ENCODE results near the gene ADRA1B. TPM values are rescaled to one million over a fixed set of nuclear protein-coding genes. Genes with fewer than 3 reads are reported as not detected.

The ADRA1B gene
- total RNA-seq, 1 experiment from 2014 or later = 25.0 TPM

DNA sequence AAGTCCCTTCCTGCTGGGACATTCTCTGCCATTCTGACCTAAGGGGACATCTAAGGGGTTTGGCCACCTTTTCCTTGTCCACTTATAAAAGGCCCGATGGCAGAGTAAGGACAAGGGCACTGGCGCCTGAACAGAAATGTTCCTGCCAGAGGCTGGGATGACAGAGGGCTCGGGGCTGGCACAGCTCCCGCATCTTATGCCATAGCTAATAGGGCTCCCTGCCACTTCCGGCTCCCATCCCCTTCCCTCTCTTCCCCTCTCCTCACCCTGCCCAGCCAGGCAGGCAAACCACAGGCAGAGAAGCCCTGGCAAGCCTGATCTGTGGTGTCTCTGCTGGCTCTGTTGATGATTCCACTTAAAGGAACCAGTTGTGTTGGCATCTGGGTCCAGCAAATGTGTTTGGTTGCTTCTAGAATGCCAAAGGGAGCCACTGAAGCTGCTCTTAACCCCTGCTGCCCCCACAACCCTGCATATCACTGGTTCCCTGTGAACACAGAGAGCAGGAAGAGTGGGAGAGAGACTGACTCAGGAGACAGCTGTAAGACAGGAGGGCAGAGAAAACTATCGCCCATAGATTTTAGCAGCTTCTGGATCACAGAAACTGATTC, 18.4 kb upstream of the ADRA1B start:
- in situ Hi-C loops (cut with HindIII; ENCODE audit: low pct_unique_long_range_greater_than_20kb, low sequenced_read_pairs) = no loop called here
- DNase-seq (ENCODE audit: low read depth) = no peak

DNA sequence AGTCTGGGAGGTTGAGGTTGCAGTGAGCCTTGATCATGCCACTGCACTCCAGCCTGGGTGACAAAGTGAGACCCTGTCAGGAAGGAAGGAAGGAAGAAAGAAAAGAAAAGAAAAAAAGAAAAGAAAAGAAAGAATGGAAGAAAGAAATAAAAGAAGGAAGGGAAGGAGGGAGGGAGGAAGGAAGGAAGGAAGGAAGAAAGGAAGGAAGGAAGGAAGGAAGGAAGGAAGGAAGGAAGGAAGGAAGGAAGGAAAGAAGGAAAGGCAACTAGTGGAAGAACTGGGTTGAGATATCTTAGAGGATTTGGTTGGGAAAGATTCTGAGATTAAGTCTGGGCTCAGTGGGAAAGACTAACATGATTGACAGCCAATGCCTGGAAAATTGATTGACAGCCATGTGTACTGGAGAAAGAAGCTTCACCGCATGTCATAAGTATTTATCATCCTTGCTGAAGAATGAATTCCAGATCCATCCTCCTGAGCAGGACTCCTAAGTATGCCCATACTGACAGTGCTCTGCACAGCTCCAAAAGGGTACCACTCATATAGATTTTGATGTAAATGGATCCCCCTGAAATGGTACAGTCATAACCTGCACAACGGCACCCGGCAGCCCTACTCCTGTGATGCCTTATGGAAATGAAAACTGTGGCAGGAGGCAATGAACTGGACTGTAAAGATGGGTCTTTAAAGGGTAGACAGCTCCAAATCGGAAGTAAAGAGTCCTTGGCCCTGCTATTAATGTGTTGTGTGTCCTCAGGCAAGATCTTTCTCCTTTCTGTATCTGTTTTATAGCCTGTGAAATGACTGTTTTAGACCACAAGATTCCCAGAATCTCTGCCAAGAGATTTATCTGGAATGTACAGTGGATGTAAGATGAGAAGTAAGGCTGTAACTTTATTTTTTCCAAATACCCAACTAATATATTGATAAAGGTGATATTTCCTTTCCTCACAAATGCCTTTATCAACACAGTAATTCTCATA, 16.9 kb upstream of the ADRA1B start:
- no peak for DNase-seq (ENCODE audit: low read depth)
- in situ Hi-C loops (cut with HindIII; ENCODE audit: low pct_unique_long_range_greater_than_20kb, low sequenced_read_pairs) = loop anchor here (10.0 to 25.0 kb wide), 2 partner anchors 315 to 462 kb away; no protein-coding TSS in a partner anchor

DNA sequence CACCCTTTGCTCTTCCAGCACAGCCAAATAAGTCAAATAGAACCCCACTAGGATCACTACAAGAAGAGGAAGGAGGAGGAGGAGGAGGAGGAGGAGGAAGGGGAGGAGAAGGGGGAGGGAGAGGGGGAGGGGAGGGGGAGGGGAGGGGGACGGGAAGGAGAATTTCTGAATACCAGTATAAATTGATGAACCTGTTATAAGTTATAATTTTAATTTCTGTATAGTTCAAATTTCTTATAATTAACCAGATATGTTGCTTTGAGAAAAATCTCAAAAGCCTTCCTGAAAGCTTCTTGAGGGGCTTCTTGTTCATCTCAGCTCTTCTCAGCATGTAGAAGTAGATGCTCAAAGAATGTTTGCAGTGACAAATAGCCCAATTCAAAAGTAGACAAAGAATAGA, 15.0 kb upstream of the ADRA1B start:
- in situ Hi-C loops (cut with HindIII; ENCODE audit: low pct_unique_long_range_greater_than_20kb, low sequenced_read_pairs) = loop anchor here (10.0 to 25.0 kb wide), 2 partner anchors 317 to 464 kb away; no protein-coding TSS in a partner anchor
- DNase-seq (ENCODE audit: low read depth) = no peak

DNA sequence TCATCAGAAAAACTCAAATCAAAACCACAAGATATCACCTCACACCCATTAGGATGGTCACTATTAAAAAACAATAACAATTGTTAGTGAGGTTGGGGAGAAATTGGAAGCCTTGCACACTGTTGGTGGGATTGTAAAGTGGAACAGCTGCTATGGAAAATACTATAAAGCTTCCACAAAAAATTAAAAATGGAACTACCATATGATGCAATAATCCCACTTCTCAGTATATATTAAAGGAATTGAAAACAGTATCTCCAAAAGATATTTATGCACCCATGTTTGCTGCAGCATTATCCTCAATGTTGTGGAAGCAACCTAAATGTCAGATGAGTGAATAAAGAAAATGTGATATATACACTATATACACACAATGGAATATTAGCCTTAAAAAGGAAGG, 14.5 kb upstream of the ADRA1B start:
- DNase-seq (ENCODE audit: low read depth) = no peak
- in situ Hi-C loops (cut with HindIII; ENCODE audit: low pct_unique_long_range_greater_than_20kb, low sequenced_read_pairs) = loop anchor here (10.0 to 25.0 kb wide), 2 partner anchors 317 to 464 kb away; no protein-coding TSS in a partner anchor

DNA sequence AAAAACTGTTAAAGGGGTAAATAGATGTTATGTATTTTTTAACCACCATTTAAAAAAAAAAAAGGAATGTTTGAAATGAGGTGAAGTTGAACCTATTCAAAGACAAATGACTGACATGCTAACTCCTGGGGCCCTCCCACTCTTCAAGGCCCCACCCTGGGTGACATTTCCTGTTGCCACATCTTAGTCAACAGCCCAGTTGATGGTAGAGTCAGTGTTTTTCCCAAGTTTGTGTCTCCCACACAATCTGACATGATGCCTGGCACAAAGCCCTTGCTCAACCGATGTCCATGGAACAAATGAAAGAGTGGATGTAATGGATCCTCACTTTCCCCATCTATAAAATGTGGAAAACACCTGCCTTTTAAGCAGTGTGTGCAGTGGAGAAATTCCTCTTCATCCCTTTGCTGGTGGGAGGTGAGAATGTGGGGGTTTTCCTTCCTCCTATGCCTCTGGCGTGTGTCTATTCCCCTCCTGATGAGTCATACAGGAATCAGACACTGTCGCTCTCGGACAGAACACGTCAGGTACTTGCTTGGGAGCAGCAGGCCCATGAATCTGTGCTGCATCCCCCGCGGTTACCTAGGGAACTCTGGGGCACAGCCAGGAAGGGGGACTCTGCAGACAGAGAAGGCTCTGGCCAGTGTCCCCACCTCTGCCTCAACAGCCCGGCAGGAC, 13.7 kb upstream of the ADRA1B start:
- in situ Hi-C loops (cut with HindIII; ENCODE audit: low pct_unique_long_range_greater_than_20kb, low sequenced_read_pairs) = loop anchor here (10.0 to 25.0 kb wide), 2 partner anchors 318 to 465 kb away; no protein-coding TSS in a partner anchor
- DNase-seq (ENCODE audit: low read depth) = peak; percentile 93

DNA sequence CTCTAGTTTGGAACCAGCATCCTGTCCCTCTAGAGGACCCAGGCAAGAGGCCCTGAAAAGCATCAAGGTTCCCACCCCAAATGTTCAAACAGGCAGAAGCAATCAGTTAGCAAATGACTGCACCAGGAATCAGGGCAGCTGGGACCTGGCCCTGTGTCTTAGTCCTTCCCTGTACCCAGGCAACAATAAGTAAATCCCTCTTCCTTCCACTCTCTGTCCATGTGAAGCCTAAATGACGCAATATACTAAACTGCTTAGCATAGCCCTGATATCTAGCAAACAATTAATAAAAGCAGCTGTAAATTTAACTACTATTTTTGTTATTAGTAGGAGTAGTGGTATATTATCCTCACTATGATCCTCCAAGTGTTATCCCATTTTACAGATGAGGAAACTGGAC, 13.2 kb upstream of the ADRA1B start:
- in situ Hi-C loops (cut with HindIII; ENCODE audit: low pct_unique_long_range_greater_than_20kb, low sequenced_read_pairs) = loop anchor here (10.0 to 25.0 kb wide), 2 partner anchors 318 to 466 kb away; no protein-coding TSS in a partner anchor
- no peak for DNase-seq (ENCODE audit: low read depth)

DNA sequence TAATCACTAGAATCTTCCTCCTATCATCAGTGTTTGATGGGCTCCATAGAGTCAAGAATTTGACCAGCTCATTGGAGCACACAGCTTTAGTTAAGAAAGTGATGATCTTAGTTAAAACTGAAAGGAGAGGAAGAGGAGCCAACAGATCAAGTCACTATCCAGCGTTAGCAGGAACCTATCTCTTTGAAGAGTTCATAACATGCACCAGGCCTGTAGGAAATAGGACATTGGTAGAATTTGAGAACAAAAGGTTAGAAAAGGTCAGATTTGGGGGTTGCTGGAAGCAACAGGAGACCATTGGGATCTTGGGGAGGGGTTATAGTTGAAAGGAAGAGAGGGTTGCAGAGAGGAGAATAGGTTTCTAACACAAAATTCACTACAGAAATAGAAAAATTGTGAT, 11.4 kb upstream of the ADRA1B start:
- DNase-seq (ENCODE audit: low read depth) = no peak
- in situ Hi-C loops (cut with HindIII; ENCODE audit: low pct_unique_long_range_greater_than_20kb, low sequenced_read_pairs) = loop anchor here (10.0 to 25.0 kb wide), 2 partner anchors 320 to 468 kb away; no protein-coding TSS in a partner anchor

DNA sequence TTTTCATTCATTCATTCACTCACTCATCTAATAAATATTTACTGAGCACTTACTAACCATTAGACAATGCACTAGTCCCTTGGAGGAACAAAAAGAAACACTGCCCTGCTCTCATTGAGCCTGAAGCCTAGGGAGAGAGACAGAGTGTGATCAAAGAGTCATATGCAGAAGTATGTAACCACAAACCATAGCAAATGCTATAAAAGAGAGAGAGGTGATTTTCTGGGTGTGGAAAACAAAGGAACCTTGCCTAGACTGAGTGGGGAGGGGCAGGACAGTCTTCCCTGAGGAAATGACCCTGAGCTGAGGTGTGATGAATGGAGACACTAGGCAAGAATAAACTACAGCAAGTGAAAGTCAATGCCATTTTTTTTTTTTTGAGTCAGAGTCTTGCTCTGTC, 10.8 kb upstream of the ADRA1B start:
- in situ Hi-C loops (cut with HindIII; ENCODE audit: low pct_unique_long_range_greater_than_20kb, low sequenced_read_pairs) = loop anchor here (10.0 to 25.0 kb wide), 2 partner anchors 321 to 468 kb away; no protein-coding TSS in a partner anchor
- DNase-seq (ENCODE audit: low read depth) = peak; percentile 100

DNA sequence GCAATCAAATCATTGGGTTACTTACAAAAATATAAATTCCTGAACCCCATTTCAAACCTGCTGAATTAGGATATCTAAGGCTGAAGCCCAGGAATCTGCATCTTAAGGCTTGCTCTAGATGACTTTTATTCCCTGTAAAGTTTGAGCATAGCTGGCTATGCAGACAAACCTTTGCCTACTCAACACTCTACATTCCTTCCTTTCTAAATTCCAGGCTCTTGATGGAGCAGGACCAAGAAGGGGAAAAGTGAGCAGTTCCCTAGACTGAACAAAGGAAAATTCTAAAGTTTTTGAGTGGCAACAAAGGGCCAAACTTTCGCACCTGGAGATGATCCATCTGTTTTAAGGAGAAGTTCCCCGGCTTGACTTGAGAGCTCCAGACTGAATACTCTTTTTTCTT, 9.8 kb upstream of the ADRA1B start:
- no peak for DNase-seq (ENCODE audit: low read depth)
- in situ Hi-C loops (cut with HindIII; ENCODE audit: low pct_unique_long_range_greater_than_20kb, low sequenced_read_pairs) = loop anchor here (10.0 to 25.0 kb wide), 2 partner anchors 322 to 469 kb away; no protein-coding TSS in a partner anchor

DNA sequence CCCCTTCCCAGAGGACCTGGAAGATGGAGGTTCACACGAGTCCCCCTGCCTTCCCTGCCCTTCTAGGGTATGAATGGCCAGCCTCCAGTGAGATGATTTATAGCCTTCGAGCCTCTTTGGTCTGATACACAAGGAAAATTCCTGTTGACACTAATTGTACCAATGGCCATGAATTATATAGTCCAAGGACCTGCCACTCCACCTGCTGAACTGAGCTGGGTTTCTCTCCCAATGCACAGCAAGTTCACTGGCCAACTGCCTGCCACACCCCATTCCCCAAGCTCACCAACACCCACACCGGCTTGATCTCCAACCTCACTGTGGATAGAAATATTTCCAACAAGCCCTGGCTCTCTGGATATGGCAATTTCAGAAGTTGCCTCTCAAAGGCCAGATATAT, 9.3 kb upstream of the ADRA1B start:
- DNase-seq (ENCODE audit: low read depth) = peak; percentile 88
- in situ Hi-C loops (cut with HindIII; ENCODE audit: low pct_unique_long_range_greater_than_20kb, low sequenced_read_pairs) = loop anchor here (10.0 to 25.0 kb wide), 2 partner anchors 322 to 470 kb away; no protein-coding TSS in a partner anchor

DNA sequence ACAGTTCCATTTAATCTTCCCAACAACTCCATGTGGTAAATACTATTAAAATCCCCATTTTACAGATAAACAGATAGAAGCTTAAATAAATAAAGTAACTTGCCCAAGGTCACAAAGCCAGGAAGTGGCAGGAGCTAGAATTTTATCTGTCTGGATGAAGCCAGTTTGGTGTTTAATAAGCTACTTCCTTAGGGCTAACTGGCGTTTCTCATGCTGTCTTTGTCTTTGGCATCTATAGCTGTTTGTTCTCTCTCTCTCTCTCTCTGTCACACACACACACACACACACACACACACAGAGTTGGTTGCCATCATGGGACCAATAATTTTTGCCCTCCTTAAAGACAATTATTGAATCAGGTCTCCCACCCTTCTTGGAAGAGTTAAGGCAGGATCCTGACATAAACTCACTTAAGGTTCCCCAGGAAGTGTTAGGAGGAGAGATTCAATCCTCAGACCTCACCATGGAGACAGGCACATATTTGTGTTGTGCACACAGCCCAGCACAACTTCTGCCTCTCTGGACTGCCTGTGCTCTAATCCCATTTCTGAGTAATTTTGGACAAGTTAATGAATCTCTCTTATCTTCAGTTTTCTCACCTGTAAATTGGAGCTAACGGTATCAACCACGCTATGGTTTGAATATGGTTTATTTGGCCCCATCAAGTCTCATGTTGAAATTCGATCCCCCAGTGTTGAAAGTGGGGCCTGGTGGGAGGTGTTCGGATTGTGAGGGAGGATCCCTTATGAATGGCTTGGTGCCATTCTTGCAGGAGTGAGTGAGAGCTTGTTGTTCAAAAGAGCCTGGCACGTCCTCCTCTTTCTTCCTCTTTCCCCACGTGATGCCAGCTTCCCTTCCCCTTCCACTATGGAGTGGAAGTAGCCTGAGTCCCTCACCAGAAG, 8.3 kb upstream of the ADRA1B start:
- in situ Hi-C loops (cut with HindIII; ENCODE audit: low pct_unique_long_range_greater_than_20kb, low sequenced_read_pairs) = loop anchor here (10.0 to 25.0 kb wide), 2 partner anchors 323 to 471 kb away; no protein-coding TSS in a partner anchor
- no peak for DNase-seq (ENCODE audit: low read depth)

DNA sequence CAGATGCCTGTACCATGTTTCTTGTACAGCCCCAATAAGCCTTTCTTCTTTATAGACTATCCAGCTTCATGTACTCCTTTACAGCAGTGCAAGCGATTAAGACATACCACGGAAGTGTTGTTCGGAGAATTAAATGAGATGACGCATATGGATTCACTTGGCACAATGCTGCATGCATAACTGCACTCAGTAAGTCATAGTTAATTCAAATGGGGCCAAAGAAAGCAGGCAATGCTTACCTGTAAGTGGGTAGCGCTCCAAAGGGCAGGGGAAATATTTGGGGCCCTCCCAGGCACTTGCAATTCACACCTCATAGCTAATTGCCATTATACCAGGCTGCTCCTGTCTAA, 7.7 kb upstream of the ADRA1B start:
- peak; percentile 79 for DNase-seq (ENCODE audit: low read depth)
- in situ Hi-C loops (cut with HindIII; ENCODE audit: low pct_unique_long_range_greater_than_20kb, low sequenced_read_pairs) = loop anchor here (10.0 to 25.0 kb wide), 2 partner anchors 324 to 471 kb away; no protein-coding TSS in a partner anchor

DNA sequence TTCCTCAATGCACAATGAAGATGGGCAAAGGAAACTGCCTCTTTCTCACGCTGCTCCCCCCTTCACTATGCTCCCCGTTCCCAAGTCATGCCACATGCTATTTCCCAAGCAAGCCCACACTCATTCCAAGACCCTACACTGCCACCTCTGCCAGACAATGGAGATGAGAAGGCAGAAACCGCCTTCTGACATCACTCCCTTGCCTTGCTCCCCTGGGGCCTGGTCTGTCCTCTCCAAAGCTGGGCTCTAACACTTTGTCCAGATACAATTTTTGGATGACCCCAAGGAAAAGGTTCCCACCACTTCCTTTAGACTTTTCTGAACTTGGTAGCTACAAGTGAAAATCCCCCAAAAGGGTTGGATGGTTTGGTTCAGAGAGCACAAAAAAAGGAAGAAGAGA, 7.2 kb upstream of the ADRA1B start:
- in situ Hi-C loops (cut with HindIII; ENCODE audit: low pct_unique_long_range_greater_than_20kb, low sequenced_read_pairs) = loop anchor here (10.0 to 25.0 kb wide), 2 partner anchors 324 to 472 kb away; no protein-coding TSS in a partner anchor
- no peak for DNase-seq (ENCODE audit: low read depth)

DNA sequence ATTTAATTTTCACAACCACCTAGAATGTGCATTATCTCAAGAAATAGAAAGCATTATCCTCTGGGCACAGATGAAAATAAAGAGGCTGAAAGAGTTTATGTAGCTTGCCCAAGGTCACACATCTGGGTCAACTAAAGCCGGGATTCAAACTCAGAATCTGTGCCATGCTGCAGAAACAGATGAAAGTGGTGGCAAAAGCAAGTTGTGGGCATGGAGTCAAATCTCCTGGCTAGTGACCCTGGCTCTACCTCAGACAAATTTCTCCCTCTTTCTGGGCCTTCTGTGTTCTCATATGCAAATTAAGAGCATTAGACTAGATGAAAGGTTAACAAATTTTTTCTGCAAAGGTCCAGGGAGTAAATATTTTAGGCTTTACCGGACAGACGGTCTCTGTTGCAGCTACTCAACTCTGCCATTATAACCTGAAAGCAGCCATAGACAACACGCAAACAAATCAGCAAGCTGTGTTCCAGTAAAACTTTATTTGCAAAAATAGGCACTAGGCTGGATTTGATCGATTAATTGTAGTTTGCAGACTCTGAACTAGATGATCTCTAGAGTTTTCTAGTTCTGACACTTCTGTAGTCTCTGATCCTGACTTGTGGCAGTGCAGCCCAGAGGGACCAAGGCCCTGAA, 6.0 kb upstream of the ADRA1B start:
- peak; percentile 27 for DNase-seq (ENCODE audit: low read depth)
- in situ Hi-C loops (cut with HindIII; ENCODE audit: low pct_unique_long_range_greater_than_20kb, low sequenced_read_pairs) = loop anchor here (25.0 kb wide), 1 partner anchor 473 kb away; no protein-coding TSS in a partner anchor

DNA sequence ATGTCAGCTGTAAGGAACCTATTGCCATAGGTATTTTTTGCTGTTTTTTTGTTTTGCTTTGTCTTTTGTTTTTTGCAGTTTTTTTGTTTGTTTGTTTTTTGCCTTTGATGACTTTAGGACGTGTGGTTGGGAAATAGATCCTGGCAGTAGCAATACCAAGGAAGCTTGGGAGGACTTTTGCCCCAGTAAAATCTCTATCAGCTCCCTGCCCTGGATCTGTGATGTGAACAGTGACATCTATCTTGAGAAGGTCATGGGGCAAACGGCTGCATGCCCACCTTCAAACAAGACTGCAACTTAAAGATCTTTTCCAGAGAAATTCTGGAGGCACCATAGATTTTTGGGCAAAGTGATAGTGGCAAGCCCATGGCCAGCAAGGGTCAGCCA, 5.4 kb upstream of the ADRA1B start:
- no peak for DNase-seq (ENCODE audit: low read depth)
- in situ Hi-C loops (cut with HindIII; ENCODE audit: low pct_unique_long_range_greater_than_20kb, low sequenced_read_pairs) = loop anchor here (25.0 kb wide), 1 partner anchor 474 kb away; no protein-coding TSS in a partner anchor

DNA sequence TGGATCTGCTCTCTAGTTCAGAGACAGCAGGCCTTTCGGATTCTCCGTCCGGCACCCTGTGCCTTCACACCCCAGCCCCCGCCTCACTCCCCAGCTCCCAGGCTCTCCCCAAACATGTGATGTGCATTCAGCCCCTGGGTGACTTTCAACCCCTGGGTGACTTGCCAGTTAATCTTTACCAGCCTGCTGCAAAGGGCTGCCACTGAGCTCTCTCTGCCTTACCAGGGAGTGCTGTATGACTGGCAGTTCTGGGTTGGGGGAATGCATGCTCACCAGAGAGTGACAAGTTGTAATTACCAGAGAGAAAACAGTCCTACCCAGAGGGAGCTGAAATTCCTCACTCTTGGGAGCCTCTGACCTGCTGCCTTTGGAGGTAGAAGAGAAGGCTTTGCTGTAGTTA, 4.9 kb upstream of the ADRA1B start:
- peak; percentile 99 for DNase-seq (ENCODE audit: low read depth)

More for the DNA sequence above, 4.9 kb upstream of the ADRA1B start:
- in situ Hi-C loops (cut with HindIII; ENCODE audit: low pct_unique_long_range_greater_than_20kb, low sequenced_read_pairs) = loop anchor here (25.0 kb wide), 1 partner anchor 474 kb away; no protein-coding TSS in a partner anchor

Data from Caki2 (cell line).